T47D (cell line): ENCODE results near the gene LIMCH1.

Source experiments
- DNase-seq, 2 experiments: peaks; one replicate each; pipeline versions ENCODE4 v3.0.0 to v3.0.0-alpha.2; 2011 to 2012; ENCODE audit warnings: low read depth in 1 of 2, low spot score in 1 of 2
- JUND ChIP-seq: IDR thresholded peaks from 2 replicates; pipeline ENCODE4 v1.6.1; 2012; ENCODE audit warnings: low read depth
- in situ Hi-C: cut with HindIII; loops from 2 replicates; pipeline ENCODE4 v1.10.0; 2016; ENCODE audit warnings: low sequenced_read_pairs, low pct_unique_long_range_greater_than_20kb

Gene LIMCH1

GRCh38 chr4:41579526-41579925 lies 41.6 kb downstream of the LIMCH1 start:
- in situ Hi-C loops, result no loop called here
- no peak for TF ChIP-seq JUND
- no peak for DNase-seq

GRCh38 chr4:41580007-41580406 lies 42.0 kb downstream of the LIMCH1 start:
- DNase-seq, result no peak
- in situ Hi-C loops, result no loop called here
- no peak for TF ChIP-seq JUND

- no peak for DNase-seq
- TF ChIP-seq JUND, result no peak
- in situ Hi-C loops, result no loop called here
Observed at GRCh38 chr4:41586675-41587225, 48.8 kb downstream of the LIMCH1 start.

- DNase-seq, result no peak
- in situ Hi-C loops, result no loop called here
- no peak for TF ChIP-seq JUND
Observed at GRCh38 chr4:41587286-41587685, 49.3 kb downstream of the LIMCH1 start.

- TF ChIP-seq JUND, result no peak
- in situ Hi-C loops, result no loop called here
- DNase-seq, result peak in 1 of 2 experiments; percentile 64
Observed at GRCh38 chr4:41590591-41590990, 52.6 kb downstream of the LIMCH1 start.

GRCh38 chr4:41594432-41594831 lies 56.5 kb downstream of the LIMCH1 start:
- no peak for TF ChIP-seq JUND
- DNase-seq, result no peak
- in situ Hi-C loops, result no loop called here

GRCh38 chr4:41597494-41597893 lies 59.5 kb downstream of the LIMCH1 start:
- no peak for TF ChIP-seq JUND
- no peak for DNase-seq
- in situ Hi-C loops, result no loop called here

GRCh38 chr4:41598580-41598979 lies 60.6 kb downstream of the LIMCH1 start:
- in situ Hi-C loops, result no loop called here
- TF ChIP-seq JUND, result no peak

GRCh38 chr4:41599192-41599786 lies 61.3 kb downstream of the LIMCH1 start:
- TF ChIP-seq JUND, result no peak
- DNase-seq, result no peak
- in situ Hi-C loops, result no loop called here

More at GRCh38 chr4:41598580-41598979, 60.6 kb downstream of the LIMCH1 start:
- no peak for DNase-seq

GRCh38 chr4:41600243-41600912 lies 62.4 kb downstream of the LIMCH1 start:
- TF ChIP-seq JUND, result no peak
- in situ Hi-C loops, result no loop called here
- no peak for DNase-seq

GRCh38 chr4:41601025-41601424 lies 63.1 kb downstream of the LIMCH1 start:
- DNase-seq, result no peak
- TF ChIP-seq JUND, result no peak
- in situ Hi-C loops, result no loop called here

GRCh38 chr4:41602113-41602512 lies 64.2 kb downstream of the LIMCH1 start:
- in situ Hi-C loops, result no loop called here
- no peak for TF ChIP-seq JUND

GRCh38 chr4:41602886-41603498 lies 65.0 kb downstream of the LIMCH1 start:
- in situ Hi-C loops, result no loop called here
- DNase-seq, result peak in 1 of 2 experiments; percentile 24
- no peak for TF ChIP-seq JUND

More at GRCh38 chr4:41602113-41602512, 64.2 kb downstream of the LIMCH1 start:
- DNase-seq, result no peak

GRCh38 chr4:41609851-41610250 lies 71.9 kb downstream of the LIMCH1 start:
- no peak for DNase-seq
- in situ Hi-C loops, result no loop called here
- TF ChIP-seq JUND, result no peak
